ENCODE measurements around the gene FXYD6. TPM values are rescaled to one million over a fixed set of nuclear protein-coding genes. Genes with fewer than 3 reads are reported as not detected.

The FXYD6 gene
- total RNA-seq, 1 donor, result 1.3 TPM

DNA sequence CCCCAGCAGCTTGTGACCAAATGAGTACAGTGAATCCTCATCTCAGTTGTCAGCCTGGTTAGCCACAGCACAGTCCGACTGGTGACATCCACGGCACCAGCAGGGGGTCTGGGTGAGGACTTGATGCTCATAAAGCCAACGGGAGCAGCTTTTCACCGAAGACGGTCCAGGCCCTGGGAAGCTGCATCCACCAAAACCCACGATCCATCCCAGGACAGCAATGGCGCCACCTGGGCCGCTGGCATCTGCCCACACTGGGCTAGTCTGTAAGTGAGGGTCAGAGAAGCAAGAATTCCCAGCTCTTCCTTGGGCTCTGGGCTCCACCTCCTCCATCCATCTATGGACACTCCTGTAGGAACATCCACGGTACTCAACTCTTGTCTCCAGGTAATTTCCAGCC is 25.1 kb upstream of the FXYD6 start:
- TF ChIP-seq, protein P1, sequence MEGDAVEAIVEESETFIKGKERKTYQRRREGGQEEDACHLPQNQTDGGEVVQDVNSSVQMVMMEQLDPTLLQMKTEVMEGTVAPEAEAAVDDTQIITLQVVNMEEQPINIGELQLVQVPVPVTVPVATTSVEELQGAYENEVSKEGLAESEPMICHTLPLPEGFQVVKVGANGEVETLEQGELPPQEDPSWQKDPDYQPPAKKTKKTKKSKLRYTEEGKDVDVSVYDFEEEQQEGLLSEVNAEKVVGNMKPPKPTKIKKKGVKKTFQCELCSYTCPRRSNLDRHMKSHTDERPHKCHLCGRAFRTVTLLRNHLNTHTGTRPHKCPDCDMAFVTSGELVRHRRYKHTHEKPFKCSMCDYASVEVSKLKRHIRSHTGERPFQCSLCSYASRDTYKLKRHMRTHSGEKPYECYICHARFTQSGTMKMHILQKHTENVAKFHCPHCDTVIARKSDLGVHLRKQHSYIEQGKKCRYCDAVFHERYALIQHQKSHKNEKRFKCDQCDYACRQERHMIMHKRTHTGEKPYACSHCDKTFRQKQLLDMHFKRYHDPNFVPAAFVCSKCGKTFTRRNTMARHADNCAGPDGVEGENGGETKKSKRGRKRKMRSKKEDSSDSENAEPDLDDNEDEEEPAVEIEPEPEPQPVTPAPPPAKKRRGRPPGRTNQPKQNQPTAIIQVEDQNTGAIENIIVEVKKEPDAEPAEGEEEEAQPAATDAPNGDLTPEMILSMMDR (IDR thresholded peaks at IDR 0.05; ENCODE audit: insufficient read depth, low read length), result no peak
- DNase-seq (ENCODE audit: low read depth), result no peak
- H3K4me3 ChIP-seq (ENCODE audit: low read depth, low read length), result no peak overlapping the region

DNA sequence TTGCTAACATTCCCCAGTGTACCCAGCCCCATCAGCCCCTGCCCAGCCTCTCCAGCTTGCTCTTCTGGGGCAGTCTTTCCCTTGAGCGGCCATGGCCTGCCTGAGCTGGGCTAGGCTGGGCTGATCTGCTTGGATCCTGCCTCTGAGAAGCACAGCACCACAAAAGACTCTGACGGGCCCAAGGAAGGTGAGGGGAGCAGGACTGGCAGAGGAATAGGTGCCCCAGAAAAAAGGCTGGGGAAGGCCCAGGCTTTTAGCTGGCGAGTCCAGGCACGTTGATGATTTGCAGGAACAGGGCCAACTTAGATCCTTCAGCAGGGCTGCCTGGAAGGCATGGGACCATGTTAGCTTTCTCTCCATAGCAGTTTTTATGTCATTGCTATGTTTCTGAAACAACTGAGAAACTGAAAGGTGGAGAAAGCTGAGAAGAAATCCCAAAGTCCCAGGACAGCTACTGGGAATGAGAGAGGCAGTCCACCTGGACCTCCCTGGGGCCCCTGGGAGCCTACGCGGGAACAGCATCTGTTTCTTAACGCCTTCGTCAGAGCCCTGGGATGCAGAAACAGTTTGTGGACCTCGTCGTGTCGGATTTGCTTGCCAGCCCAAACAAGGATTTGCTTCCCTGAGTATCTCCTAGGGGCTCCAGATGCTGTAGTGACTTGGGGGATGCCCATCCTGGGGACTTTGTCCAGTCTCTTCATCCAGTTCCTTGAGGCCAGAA is 24.4 kb upstream of the FXYD6 start:
- no peak for DNase-seq (ENCODE audit: low read depth)
- no peak overlapping the region for H3K4me3 ChIP-seq (ENCODE audit: low read depth, low read length)
- TF ChIP-seq, protein P1 (IDR thresholded peaks at IDR 0.05; ENCODE audit: insufficient read depth, low read length), result no peak

DNA sequence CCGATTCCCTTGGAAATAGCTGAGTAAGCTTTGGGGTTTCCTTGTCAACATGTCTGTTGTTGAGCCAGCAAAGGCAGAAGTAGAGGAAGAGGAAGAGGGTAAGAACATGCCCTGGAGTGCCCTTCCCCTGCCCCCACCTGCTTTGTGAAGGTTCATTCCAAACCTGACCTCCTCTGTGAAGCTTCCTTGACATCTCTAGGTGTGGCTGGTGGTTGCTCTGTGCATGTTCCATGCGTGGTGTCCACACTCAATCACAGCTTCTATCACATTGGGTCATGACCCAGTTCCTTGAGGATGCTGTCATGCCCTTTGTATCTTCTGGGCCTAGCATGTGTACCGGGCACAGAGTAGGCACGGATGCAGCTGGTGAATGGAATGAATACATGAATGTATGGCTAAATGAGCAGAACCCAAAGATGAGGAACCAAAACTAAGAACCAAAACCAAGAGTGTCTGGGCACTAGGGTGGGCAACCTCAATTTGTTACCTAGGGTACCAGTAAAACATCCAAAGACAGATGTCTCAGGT is 23.7 kb upstream of the FXYD6 start:
- no peak for DNase-seq (ENCODE audit: low read depth)
- TF ChIP-seq, protein P1 (IDR thresholded peaks at IDR 0.05; ENCODE audit: insufficient read depth, low read length), result no peak
- no peak overlapping the region for H3K4me3 ChIP-seq (ENCODE audit: low read depth, low read length)

DNA sequence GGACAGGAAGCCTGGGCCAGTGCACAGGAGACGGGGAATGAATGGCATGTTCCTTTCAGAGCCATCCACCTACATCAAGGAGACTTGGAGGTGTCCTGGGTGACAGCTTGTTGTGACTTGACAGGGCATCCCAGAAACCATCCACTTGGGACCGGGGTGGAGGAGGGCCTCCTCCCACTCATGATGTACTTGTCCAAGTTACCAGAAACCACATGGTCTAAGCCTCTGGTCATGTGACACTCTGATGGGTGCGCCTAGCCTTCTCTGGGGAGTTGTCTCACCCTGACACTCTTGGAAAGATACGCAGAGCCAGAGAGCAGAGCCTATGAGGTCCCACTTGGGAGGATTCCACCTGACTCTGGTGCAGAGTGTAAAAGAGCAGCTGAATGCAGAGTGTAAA is 21.6 kb upstream of the FXYD6 start:
- H3K4me3 ChIP-seq (ENCODE audit: low read depth, low read length), result no peak overlapping the region
- TF ChIP-seq, protein P1 (IDR thresholded peaks at IDR 0.05; ENCODE audit: insufficient read depth, low read length), result no peak
- no peak for DNase-seq (ENCODE audit: low read depth)

DNA sequence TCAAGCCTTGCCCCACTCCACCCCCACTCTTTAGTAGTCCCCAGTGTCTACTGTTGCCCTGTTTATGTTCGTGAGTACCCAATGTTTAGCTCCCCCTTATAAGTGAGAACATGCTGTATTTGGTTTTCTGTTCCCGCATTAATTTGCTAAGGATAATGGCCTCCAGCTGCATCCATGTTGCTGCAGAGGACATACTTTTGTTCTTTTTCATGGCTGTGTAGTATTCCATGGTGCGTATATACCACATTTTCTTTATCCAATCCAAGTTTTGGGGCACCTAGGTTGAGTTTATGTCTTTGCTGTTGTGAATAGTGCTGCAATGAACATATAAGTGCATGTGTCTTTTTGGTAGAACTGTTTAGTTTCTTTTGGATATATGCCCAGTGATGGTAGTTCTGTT is 16.2 kb upstream of the FXYD6 start:
- H3K4me3 ChIP-seq (ENCODE audit: low read depth, low read length), result no peak overlapping the region
- no peak for DNase-seq (ENCODE audit: low read depth)
- TF ChIP-seq, protein P1 (IDR thresholded peaks at IDR 0.05; ENCODE audit: insufficient read depth, low read length), result no peak

DNA sequence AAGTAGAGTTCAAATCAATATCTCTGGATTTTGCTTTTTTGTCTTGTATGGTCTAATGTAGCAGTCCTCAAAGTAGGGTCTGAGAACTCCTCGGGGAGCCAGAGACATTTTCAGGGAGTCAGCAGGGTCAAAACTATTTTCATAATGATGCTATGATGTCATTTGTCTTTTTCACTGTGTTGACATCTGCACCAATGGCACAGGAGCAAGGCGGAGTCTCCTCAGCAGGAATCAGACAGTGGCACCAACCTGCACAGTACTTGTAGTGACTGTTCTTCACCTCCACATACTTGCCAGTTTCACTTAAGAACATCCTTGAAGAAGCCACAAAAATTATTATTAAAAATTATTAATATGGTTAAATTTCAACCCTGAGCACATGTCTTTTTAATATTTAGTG is 14.9 kb upstream of the FXYD6 start:
- TF ChIP-seq, protein P1 (IDR thresholded peaks at IDR 0.05; ENCODE audit: insufficient read depth, low read length), result no peak
- DNase-seq (ENCODE audit: low read depth), result no peak
- H3K4me3 ChIP-seq (ENCODE audit: low read depth, low read length), result no peak overlapping the region
